GM18507 (cell line): ENCODE results near the gene NMT2.

Experiments used
- DNase-seq: peaks from one replicate; pipeline ENCODE4 v3.0.0; 2011; ENCODE audit warnings: low read depth; ENCODE audit not compliant: insufficient read length; ENCODE audit errors: extremely low spot score
- FAIRE-seq: peaks from 2 replicates; lab custom pipeline; 2011; peaks lifted over from hg19 to GRCh38; lab: Jason Lieb, UNC

Gene NMT2

GRCh38 chr10:15182540-15183207 lies 14.2 kb upstream of the NMT2 start:
- no peak for DNase-seq
- FAIRE-seq, result no peak

GRCh38 chr10:15181576-15182156 lies 13.2 kb upstream of the NMT2 start:
- no peak for FAIRE-seq
- no peak for DNase-seq

- no peak for FAIRE-seq
- no peak for DNase-seq
Observed at GRCh38 chr10:15180736-15181135, 12.2 kb upstream of the NMT2 start.

- no peak for FAIRE-seq
- no peak for DNase-seq
Observed at GRCh38 chr10:15176269-15176668, 7.8 kb upstream of the NMT2 start.

- DNase-seq (no peak), FAIRE-seq (no peak)
Observed at GRCh38 chr10:15175587-15175986, 7.1 kb upstream of the NMT2 start.

- DNase-seq, result no peak
- FAIRE-seq, result no peak
Observed at GRCh38 chr10:15172306-15172840, 3.9 kb upstream of the NMT2 start.

GRCh38 chr10:15169555-15170401 lies 1.3 kb upstream of the NMT2 start:
- FAIRE-seq (no peak), DNase-seq (no peak)

- FAIRE-seq, result peak; percentile 78
- peak; percentile 93 for DNase-seq
Observed at GRCh38 chr10:15168786-15169554, 477 bp upstream of the NMT2 start.

GRCh38 chr10:15167411-15168290 lies 842 bp downstream of the NMT2 start:
- DNase-seq (peak; percentile 14), FAIRE-seq (no peak)

GRCh38 chr10:15166325-15166724 lies 2.2 kb downstream of the NMT2 start:
- FAIRE-seq (no peak), DNase-seq (no peak)

- FAIRE-seq, result no peak
- DNase-seq, result no peak
Observed at GRCh38 chr10:15163253-15163828, 5.2 kb downstream of the NMT2 start.

- FAIRE-seq, result no peak
- DNase-seq, result no peak
Observed at GRCh38 chr10:15158972-15159371, 9.5 kb downstream of the NMT2 start.

GRCh38 chr10:15158448-15158847 lies 10.0 kb downstream of the NMT2 start:
- no peak for FAIRE-seq
- no peak for DNase-seq

- FAIRE-seq, result no peak
- no peak for DNase-seq
Observed at GRCh38 chr10:15155978-15156656, 12.4 kb downstream of the NMT2 start.

- DNase-seq (no peak), FAIRE-seq (no peak)
Observed at GRCh38 chr10:15152556-15152955, 15.9 kb downstream of the NMT2 start.

- DNase-seq, result no peak
- FAIRE-seq, result no peak
Observed at GRCh38 chr10:15150563-15150962, 17.9 kb downstream of the NMT2 start.

GRCh38 chr10:15149042-15149771 lies 19.3 kb downstream of the NMT2 start:
- FAIRE-seq, result no peak
- DNase-seq, result no peak
